ENCODE measurements around the gene CDC20B. TPM values are rescaled to one million over a fixed set of nuclear protein-coding genes. Genes with fewer than 3 reads are reported as not detected.

CDC20B gene
- total RNA-seq, 1 experiment from 2014 or later: 0.26 TPM

- no peak overlapping the region for H3T11ph ChIP-seq (ENCODE audit: low read length)
- H3K27ac ChIP-seq (ENCODE audit: insufficient read length, low read depth, low read length): no peak overlapping the region
- no peak overlapping the region for H3K4ac ChIP-seq (ENCODE audit: low read depth, low read length)
- H2BK5ac ChIP-seq (ENCODE audit: insufficient read length, low read length): no peak overlapping the region
- no peak overlapping the region for H3K18ac ChIP-seq (ENCODE audit: insufficient read length, low read depth, low read length)
- DNase-seq: no peak
- no peak overlapping the region for H2BK12ac ChIP-seq (ENCODE audit: insufficient read length, low read depth, low read length)
- no CpG with 5 or more reads among the region's 4 CpGs for WGBS (ENCODE audit: extremely low coverage, insufficient read length, low lambda C conversion rate)
- H3K56ac ChIP-seq (ENCODE audit: insufficient read length, low read depth, low read length): no peak overlapping the region
- Mint-ChIP-seq H3K9me3 (no peaks in the 10 kb centered on the region), H3K36me3 (ENCODE audit: insufficient read depth in 1 of 3, low read depth in 3 of 3) (no peaks in the 10 kb centered on the region), H3K27ac (no peak overlapping the region), H3K4me1 (no peaks in the 10 kb centered on the region), H3K4me3 (no peak overlapping the region), H3K27me3 (ENCODE audit: low read depth) (peaks cover 54% of the 10 kb centered on the region)
- no peak overlapping the region for H2BK20ac ChIP-seq (ENCODE audit: low read depth, low read length, poor library complexity, severe bottlenecking)
- H3K14ac ChIP-seq (ENCODE audit: insufficient read depth, low read length): no peak overlapping the region
- no peak overlapping the region for H2BK120ac ChIP-seq (ENCODE audit: low read depth, low read length, poor library complexity, severe bottlenecking)
- H4K91ac ChIP-seq (ENCODE audit: insufficient read length, low read depth, low read length): no peak overlapping the region
- TF ChIP-seq CTCF (conservative IDR thresholded peaks at IDR 0.05): peak; percentile 57; the same call in 2 of the 3 replicates
- no peaks in the 10 kb centered on the region for H3K27me3 ChIP-seq (ENCODE audit: insufficient read depth, low read length)
- H3K4me2 ChIP-seq (ENCODE audit: insufficient read depth, insufficient read length, low read length): no peak overlapping the region
- H2BK15ac ChIP-seq (ENCODE audit: low read depth, low read length): no peak overlapping the region
- no peaks in the 10 kb centered on the region for H3K79me2 ChIP-seq (ENCODE audit: insufficient read depth, low read length)
- no peak overlapping the region for H4K8ac ChIP-seq (replicated peaks; ENCODE audit: insufficient read length, low read depth, low read length)
- H3K4me1 ChIP-seq (ENCODE audit: insufficient read depth, low read length): no peaks in the 10 kb centered on the region
- H4K20me1 ChIP-seq (ENCODE audit: control insufficient read depth, insufficient read depth, insufficient read length): no peaks in the 10 kb centered on the region
- H2AFZ ChIP-seq (ENCODE audit: low read length): no peak overlapping the region
- no peaks in the 10 kb centered on the region for H3K23me2 ChIP-seq (ENCODE audit: insufficient read length, low read depth, low read length, poor library complexity, severe bottlenecking)
- H3K9me3 ChIP-seq (ENCODE audit: control insufficient read depth, low read depth, low read length): no peaks in the 10 kb centered on the region
- H3K79me1 ChIP-seq (ENCODE audit: insufficient read depth, low read depth, low read length, poor library complexity, severe bottlenecking): no peaks in the 10 kb centered on the region
- H3K9ac ChIP-seq (ENCODE audit: extremely low read depth, insufficient read length, low read length): no peak overlapping the region
- no peak overlapping the region for H3K23ac ChIP-seq (ENCODE audit: insufficient read length, low read depth, low read length)
- H4K5ac ChIP-seq (ENCODE audit: insufficient read length, low read depth, low read length): no peak overlapping the region
- H2AK5ac ChIP-seq (ENCODE audit: insufficient read length, low read length): no peak overlapping the region
Measured at GRCh38 chr5:55187370-55187769, 14.4 kb upstream of the CDC20B start.
